NK-92 (cell line): Measurements from ENCODE around the gene TRAF3IP1.
"Not testable (repeated sequence)": the region's sequence is repeated elsewhere in the genome, so short reads cannot be mapped to it uniquely, and the experiment has no call there.

ENCODE experiments used
- DNase-seq: peaks from one replicate; lab custom pipeline; 2025; ENCODE audit not compliant: unreplicated experiment; lab: John Stamatoyannopoulos, UW

Gene TRAF3IP1

DNA sequence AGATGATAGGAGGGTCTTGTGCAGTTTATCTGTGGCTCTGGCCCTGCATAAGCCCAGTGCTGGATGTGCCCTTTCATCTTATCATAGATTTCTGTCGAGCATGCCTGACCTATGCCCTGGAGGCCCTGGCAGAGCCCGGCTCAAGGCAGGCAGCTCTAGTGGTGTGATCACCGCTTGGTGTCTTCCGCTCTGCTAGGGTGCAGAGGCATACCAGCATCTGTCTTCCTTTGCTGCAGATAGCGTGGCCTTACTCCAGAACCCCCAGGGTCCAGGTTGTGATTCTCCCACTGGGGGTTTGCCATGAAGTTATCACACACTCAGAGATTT is 13.7 kb upstream of the TRAF3IP1 start:
- DNase-seq: no peak

DNA sequence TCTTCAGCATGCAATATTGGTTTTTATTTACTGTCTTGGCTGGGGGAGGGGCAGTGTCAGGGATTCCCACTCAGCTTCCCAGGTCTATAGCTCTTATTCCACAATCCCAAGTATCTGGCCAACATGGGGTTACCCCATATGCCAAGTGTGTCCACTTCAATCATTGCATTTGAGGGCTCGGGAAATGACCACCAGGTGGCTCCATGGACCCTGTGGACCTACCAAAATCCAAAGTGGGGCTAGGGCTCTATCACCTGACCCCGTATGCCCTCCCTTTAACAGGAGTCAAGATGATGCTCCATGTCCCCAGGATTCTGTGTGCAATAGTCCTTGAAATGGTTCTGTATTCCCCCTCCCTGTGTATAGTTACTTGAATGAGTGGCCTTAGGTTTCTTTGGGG is 12.1 kb upstream of the TRAF3IP1 start:
- DNase-seq: no peak

DNA sequence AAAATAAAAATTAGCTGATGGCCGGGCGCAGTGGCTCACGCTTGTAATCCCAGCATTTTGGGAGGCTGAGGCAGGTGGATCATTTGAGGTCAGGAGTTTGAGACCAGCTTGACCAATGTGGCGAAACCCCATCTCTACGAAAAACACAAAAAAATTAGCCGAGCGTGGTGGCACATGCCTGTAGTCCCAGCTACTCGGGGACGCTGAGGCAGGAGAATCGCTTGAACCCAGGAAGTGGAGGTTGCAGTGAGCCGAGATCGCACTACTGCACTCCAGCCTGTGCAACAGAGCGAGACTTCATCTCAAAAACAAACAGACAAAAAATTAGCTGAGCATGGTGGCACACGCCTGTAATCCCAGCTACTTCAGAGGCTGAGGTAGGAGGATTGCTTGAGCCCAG is 9.6 kb upstream of the TRAF3IP1 start:
- not testable (repeated sequence) for DNase-seq

DNA sequence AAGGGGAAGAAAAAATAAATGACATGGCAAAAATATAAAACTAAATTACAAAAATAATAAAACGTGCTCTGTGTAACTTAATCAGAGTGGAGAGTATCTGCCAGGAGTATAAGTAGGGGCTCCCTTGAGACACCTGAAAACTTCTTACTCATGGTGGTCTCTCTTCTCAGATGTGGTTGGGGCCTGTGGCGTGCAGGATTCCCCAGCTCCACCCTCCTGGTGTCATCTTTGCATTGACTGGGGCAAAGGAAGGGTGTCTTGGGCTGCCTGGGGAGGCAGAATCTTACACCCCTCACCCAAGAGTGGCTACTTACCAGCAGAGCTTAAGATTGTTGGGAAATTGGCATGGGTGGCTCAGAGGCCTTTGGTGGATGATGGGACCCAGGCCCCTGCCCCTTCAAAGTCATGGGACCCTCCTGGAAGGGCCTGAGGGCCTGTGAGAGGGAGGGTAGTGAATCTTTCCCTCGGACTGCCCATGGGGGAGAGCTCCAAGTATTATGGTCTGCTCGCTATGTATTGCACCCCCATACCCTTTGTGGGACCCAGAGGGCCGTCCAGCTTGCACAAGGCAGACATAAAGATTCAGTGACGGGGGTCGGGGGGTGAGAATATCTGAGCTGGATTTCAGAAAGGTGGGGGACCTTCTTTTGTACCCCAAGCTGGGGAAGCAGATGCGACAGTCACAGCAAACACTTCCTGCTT is 6.9 kb upstream of the TRAF3IP1 start:
- no peak for DNase-seq

DNA sequence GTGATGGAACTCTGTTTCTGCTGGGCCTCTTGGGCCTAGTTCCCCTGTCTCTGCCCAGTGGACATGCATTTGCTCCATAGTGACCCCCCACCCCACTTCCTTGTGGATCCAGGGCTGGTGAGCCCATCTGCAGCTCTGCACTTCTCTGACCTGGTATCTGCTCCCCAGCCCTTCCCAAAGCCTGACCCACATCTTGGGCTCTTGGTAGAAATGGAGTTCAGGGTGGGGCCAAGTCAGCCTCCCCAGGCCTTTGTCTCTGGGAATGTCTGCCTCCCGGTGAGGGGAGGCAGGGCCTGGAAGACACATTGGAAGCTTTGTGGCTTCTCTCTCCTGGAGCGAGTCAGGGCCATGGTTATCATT is 6.3 kb upstream of the TRAF3IP1 start:
- no peak for DNase-seq

DNA sequence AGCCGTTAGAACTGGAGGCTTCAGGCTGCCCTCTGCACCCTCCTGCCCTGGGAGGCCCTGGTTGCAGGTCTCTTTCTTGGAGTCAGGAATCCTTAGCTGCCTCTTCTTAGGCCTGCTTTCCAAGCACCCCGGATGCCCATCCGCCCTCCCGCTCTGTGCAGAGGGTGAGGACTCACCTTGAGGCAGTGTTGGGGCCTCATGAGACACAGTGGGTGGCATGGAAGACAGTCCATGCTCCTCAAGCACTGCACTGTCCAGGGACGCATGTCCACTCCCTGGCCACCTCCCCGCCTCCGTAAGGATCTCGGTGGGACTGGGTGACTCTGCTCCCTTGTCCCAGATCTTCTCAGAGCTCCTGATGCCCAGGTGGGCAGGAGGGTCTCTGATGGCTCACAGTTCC is 5.7 kb upstream of the TRAF3IP1 start:
- no peak for DNase-seq

DNA sequence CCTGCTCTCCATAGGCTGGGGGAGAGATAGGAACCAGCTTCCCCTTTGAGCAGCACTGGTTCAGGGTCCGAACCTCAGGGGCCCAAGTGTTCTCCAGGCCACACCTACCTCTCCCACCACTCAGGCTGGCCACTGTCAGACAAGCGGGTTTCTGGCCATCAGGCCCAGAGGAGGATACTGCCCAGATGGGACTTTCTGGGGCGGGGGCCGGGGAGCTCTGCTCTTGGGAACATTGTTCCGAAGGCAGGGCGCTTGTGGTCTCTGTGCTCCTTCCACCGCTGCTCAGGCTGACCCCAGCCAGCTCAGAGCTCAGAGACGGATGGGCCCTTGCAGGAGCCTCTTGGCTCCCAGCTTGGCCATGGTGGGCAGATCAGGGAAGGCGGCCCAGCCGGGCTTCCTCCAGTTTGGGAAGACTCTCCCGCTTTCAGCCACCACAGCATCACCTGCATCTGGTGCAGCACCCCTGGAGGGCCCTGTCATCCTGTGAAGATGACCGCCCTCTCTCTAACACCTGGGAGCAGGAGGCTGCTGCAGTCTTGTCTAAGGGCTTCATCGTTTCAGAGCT is 5.2 kb upstream of the TRAF3IP1 start:
- DNase-seq: no peak

DNA sequence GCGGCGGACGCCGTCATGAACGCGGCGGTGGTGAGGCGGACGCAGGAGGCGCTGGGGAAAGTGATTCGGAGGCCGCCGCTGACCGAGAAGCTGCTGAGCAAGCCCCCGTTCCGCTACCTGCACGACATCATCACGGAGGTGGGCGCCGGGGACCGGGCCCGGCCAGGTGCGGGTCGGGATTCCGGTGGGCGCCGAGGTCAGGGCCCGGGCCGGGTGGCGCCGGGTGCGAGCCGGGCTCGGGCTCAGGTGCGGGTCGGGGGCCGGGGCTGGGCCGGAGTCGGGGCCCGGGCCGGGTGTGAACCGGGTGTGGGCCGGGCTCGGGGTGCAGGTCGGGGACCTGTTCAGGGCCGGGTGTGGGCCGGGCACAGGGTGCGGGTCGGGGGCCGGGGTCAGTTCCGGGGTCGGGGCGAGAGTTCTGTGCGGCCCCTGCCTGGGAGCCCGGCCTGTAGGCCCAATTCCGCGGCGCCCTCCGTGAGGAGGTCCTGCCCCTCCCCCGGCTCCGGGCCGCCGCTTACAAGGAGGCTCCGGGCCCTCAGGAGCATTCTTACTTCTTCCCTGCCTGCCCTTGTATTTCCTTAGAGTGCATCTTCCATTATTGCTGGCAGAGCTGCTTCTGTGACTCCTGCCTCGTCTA is 447 bp downstream of the TRAF3IP1 start:
- DNase-seq: no peak

DNA sequence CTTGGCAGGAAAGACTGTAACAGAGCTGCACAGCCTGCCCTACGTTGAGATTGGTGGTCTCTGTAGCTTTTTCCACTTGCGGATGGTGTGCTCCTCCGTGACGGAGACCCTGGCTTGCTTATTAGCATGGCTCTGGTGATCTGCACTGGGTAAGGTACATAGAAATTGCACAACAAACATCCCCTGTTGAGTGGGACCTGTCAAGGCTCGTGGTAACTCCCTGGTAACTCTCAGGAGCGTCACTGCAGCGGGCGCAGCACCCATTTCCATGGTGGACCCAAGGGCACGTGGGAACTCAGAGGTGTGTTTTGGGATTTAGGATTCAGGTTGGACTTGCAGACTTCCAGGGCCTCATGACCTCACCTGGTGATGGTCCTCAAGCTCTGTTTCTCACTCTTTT is 1.1 kb downstream of the TRAF3IP1 start:
- DNase-seq: no peak

DNA sequence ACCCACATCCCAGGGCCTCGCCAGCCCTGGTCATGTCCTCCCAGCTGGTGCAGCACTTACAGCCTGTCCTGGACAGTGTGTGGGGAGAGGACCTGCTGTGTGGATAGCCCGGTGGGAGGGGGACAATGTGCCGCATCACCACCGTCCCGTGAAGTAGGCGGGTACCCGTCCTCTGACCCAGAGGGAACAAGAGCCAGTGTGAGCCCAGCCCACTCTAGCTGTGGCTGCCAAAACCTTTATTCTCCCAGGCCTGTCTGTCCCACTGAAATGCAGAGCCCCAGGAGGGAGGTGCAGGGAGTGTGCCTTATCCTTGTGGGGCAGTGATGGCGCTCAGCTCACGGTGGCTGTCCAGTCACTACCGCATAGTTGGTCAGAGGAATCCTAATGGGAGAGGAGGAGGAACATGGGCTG is 1.7 kb downstream of the TRAF3IP1 start:
- no peak for DNase-seq

DNA sequence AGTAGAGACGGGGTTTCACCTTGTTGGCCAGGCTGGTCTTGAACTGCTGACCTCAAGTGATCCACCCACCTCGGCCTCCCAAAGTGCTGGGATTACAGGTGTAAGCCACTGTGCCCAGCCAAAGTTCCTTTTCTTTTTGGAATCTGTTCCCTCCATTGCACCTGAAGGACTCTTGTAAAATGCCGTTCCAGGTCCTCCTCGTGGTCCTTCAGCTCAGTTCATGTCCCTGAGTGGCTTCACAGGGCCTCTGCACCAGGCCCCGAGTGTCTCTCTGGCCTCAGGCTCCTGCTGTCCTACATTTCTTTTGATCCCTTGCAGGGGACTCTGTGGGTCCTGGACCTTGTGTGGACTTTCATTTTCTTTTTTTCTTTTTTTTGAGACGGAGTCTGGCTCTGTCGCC is 3.9 kb downstream of the TRAF3IP1 start:
- DNase-seq: not testable (repeated sequence)

DNA sequence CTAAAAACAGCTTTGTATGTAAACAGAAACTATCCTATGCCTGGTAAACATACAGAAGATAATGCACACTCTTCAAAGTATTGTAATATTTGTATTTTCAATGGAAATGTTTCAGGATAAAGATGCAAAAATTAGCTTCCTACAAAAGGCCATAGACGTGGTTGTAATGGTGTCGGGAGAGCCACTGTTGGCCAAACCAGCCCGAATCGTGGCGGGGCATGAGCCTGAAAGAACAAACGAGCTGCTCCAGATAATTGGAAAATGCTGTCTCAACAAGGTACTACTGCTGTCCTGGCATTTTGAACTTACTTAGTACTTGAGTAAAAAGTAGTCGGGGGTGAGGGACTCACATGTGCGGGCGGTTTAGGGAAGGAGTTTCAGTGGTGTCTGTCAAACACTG is 5.4 kb downstream of the TRAF3IP1 start:
- no peak for DNase-seq

DNA sequence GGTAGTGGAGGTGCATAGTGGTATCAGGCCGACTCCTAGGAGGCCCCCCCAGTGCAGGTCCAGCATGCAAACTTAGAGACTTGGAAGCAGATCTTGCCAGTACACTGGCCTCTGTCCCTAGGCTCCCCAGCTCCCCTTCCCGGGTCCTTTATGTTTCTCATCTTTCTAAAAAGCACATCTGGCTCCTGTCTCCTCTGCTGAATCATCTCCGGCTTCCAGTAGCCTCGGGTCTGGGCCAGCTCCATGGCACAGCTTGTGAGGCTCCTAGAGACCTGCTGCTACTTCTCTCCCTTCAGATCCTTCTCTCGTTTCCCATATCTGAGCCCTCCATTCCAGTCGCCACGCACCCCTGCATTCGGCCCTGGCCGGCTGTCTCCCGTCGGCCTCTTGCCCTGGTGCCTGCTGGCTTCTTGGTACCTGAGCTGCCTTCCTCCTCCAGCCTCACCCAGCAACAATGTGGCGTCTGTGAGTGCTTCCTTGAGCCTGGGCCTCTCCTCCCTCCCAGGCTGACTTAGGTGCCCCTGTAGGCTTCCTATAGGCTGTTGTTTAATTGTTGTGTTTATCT is 6.6 kb downstream of the TRAF3IP1 start:
- DNase-seq: no peak

DNA sequence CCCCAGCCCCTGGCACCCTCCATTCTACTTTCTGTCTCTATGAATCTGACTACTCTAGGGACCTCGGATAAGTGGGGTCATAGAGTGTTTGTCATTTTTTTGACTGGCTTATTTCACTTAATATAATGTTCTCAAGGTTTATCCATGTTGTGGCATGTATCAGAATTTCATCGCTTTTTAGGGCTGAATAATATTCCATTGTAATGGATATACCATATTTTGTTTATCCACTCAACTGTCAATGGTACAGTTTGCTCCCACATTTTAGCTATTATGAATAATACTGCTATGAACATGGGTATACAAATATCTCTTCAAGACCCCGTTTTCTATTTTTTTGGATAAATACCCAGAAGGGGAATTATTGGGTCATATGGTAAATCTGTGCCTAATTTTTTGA is 7.4 kb downstream of the TRAF3IP1 start:
- DNase-seq: no peak

DNA sequence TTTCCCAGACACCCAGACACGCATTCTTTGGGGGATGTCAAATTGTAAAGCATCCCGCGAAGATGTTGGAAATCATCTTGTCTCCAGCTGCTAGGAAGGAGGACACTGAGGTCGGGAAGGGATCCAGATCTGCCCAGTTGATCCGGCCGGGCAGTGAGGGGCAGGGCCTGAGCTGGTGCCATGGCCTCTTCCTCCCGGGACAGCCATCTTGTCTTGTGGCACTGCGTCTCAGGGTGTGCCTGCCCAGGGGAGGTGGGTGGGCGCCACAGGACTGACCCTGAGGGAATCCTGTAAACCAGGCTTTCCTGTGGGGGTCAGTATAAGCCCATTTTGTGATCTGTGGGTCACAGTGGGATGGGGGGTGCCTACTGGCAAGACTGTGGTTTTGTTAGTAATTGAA is 10.1 kb downstream of the TRAF3IP1 start:
- no peak for DNase-seq

DNA sequence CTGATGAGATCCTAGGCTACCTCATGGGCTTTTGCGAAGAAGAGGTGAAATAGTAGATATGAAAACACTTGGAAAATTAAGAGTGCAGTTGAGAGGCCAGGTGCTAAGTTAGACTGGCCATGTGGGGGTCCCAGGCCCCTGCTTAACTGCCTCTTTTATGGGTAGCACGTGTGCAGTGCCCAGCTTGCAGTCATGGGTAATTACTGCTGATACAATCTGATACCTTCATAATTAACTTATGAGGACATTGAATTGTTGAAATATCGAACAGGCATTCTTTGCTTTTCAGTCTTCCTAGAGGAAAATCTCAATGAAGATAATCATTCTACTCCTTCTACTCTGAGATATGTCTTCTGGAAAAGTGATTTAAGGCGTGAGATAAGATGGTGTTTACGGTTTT is 11.6 kb downstream of the TRAF3IP1 start:
- DNase-seq: no peak

DNA sequence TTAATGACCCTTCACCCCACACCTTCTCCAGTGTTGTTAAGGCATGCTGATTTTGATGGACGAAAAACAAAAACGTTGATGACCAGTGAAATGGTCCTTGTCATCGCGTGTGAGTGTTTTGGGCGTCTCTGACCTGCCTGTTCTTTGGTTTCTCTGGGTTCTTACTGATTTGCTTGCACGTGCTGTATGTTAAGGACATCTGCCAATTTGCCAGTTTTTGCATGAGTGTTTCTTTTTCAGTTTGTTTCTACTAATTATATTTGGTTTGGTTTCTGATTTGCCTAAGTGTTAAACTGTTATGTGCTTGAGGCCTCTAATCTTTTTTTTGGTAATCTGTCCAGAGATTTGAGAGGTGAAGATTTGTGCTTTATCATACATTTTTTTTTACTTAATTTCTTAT is 14.6 kb downstream of the TRAF3IP1 start:
- no peak for DNase-seq

DNA sequence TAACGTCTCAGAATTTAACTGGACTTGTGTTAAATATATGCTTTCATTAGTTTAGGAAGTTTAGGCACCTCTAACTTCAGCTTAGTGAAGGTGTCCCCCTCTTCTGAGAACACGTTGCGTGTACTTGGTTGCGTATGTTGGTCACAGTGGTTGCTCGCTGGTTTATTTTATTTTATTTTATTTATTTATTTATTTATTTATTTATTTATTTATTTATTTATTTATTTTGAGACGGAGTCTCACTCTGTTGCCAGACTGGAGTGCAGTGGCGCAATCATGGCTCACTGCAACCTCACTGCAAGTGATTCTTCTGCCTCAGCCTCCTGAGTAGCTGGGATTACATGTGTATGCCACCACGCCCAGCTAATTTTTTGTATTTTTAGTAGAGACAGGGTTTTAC is 15.3 kb downstream of the TRAF3IP1 start:
- not testable (repeated sequence) for DNase-seq

DNA sequence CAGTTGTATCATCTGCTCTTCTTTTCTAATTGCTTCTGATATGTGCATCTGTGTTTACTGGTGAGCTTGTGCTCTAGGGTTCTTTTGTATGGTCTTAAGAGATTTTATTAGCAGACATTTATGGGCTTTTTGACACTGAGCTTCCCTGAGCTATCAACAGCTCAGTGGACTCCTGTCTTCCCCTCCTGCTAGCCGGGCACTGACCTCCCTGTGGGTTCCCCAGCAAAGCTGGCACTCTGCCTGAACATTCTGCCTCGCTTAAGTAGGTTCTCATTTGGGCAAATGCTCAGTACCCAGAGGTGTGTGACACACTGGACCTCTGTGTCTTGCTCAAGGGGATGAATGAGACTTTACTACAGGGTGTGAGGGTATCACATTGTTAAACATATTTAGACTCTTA is 15.8 kb downstream of the TRAF3IP1 start:
- DNase-seq: no peak

DNA sequence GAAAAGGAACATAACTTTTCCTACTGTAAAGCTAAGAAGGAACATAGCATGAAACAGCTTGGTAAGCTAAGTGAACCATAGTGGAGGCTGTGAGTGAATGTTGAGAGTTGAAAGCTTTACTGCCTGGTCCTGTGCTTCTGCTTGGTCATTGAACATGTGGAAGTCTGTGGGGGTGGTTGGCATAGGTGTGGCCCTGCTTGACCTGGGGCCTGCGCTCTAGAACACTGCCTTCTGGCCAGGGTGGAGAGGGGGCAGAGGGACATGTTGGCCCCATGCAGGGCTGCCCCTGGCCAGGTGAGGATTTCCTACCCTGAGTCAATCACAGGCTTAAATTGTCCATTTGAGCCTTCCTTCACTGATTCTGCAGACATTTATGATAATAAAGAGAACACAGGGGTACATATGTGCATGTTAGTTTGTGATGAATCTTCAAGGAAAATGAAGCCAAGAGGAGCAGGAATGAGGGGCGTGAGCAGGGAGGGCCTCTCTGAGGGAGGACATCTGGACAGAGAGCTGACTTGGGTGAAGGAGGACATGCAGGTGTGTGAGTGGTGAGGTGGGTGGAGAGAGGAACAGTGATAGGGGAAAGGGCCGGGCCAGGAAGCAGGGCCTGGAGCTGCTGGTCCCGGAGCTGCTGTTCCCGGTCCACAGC is 16.6 kb downstream of the TRAF3IP1 start:
- no peak for DNase-seq

DNA sequence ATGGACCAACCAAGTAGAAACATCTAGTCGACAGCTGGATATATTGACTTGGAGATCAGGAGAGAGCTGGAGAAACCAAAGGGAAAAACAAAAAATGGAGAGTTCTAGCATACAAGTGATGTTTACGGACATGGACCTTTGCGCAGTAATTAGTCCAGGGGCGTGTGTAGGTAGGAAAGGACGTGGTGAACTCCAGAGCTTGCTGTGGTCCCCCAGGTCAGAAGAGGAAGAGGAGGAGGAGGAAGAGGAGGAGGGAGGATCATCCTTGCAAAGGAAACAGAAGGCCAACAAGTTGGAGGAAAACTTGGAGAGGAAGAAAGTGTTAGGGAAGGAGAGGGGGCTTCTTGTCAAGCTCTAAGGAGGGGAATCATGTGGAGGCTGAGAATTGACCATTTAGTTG is 17.5 kb downstream of the TRAF3IP1 start:
- no peak for DNase-seq
